Germinal center (tissue), 1 donor: ENCODE data around the gene CRABP2.
A peak's percentile ranks its signal among the peaks of the same experiment; 100 is the strongest.

Experiments
- DNase-seq: peaks from one replicate; pipeline ENCODE4 v3.0.0; 2012; ENCODE audit warnings: mixed read lengths, low spot score

Gene CRABP2

GRCh38 chr1:156690675-156691036 is 14.7 kb downstream of the CRABP2 start:
- DNase-seq: no peak

GRCh38 chr1:156689953-156690674 is 15.3 kb downstream of the CRABP2 start:
- no peak for DNase-seq

- DNase-seq: peak; percentile 88
These were observed 16.1 kb downstream of the CRABP2 start for GRCh38 chr1:156689035-156689952.

- no peak for DNase-seq
These were observed 21.1 kb downstream of the CRABP2 start for GRCh38 chr1:156684227-156684782.

- no peak for DNase-seq
These were observed 23.1 kb downstream of the CRABP2 start for GRCh38 chr1:156682166-156682890.

GRCh38 chr1:156681196-156681960 is 24.0 kb downstream of the CRABP2 start:
- no peak for DNase-seq

GRCh38 chr1:156680056-156680455 is 25.3 kb downstream of the CRABP2 start:
- no peak for DNase-seq

GRCh38 chr1:156677616-156678596 is 27.5 kb downstream of the CRABP2 start:
- no peak for DNase-seq

GRCh38 chr1:156676820-156677615 is 28.4 kb downstream of the CRABP2 start, which contains the start of gene NES:
TSS of gene NES (minus strand) at chr1:156677407. CDS start at chr1:156677264, 143 bp downstream.
- no peak for DNase-seq

GRCh38 chr1:156676114-156676819 is 29.1 kb downstream of the CRABP2 start:
- DNase-seq: no peak

GRCh38 chr1:156675210-156676113 is 29.9 kb downstream of the CRABP2 start:
- DNase-seq: no peak

- DNase-seq: no peak
These were observed 31.8 kb downstream of the CRABP2 start for GRCh38 chr1:156673387-156674121.

- DNase-seq: no peak
These were observed 33.6 kb downstream of the CRABP2 start for GRCh38 chr1:156671804-156672203.

- no peak for DNase-seq
These were observed 34.6 kb downstream of the CRABP2 start for GRCh38 chr1:156670791-156671190.

GRCh38 chr1:156670359-156670758 is 35.0 kb downstream of the CRABP2 start:
- DNase-seq: no peak

- no peak for DNase-seq
These were observed 35.6 kb downstream of the CRABP2 start for GRCh38 chr1:156669794-156670193.
